DOHH2 (cell line): Measurements from ENCODE around the gene IFNG.

Experiments
- CTCF ChIP-seq: fragments of 200-600 bp; sonication (generic); IDR thresholded peaks from one replicate; pipeline ENCODE4 v1.5.1; 2014; ENCODE audit warnings: antibody characterized with exemption, mild to moderate bottlenecking, low read depth, low read length; ENCODE audit not compliant: poor library complexity, severe bottlenecking
- EZH2phosphoT487 ChIP-seq: fragments of 200-600 bp; sonication (generic); IDR thresholded peaks from 2 replicates; pipeline ENCODE4 v1.6.1; 2017; ENCODE audit warnings: borderline replicate concordance, mild to moderate bottlenecking, antibody characterized with exemption, low read length, moderate library complexity, mixed read lengths

- TF ChIP-seq CTCF = peak; percentile 67
- TF ChIP-seq EZH2phosphoT487 = no peak
Observed at GRCh38 chr12:68158432-68158831, 1.1 kb downstream of the IFNG start.
